ENCODE measurements around the gene VMAC.

The VMAC gene

DNA sequence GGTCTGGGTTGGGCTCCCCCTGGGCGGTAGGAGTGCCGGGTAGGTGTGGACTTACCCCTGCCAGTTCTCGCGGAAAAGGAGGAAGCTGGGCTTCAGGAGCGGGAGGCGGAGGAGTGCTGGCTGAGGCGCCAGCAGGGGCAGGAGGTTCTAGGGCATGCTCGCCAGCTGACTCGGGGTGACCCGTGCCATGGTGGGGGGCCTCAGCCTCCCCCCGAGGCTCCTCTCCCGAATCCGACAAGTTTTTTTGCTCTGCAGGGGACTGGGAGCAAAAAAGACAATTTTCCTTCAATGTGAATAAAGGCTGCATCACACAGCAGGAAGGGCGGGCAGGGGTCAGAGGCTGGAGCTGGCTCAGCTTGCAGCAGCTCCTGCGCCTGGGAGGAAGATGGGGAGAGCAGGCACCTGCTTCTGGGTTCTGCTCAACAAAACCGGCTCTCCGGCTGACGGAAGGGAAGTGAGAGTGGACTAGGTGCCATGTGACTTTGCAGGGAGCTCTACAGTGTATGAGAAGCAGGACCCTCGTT is 46.7 kb downstream of the VMAC start:
- no peak for DNase-seq (ENCODE audit: low read depth in 4 of 4, low spot score in 1 of 4)

DNA sequence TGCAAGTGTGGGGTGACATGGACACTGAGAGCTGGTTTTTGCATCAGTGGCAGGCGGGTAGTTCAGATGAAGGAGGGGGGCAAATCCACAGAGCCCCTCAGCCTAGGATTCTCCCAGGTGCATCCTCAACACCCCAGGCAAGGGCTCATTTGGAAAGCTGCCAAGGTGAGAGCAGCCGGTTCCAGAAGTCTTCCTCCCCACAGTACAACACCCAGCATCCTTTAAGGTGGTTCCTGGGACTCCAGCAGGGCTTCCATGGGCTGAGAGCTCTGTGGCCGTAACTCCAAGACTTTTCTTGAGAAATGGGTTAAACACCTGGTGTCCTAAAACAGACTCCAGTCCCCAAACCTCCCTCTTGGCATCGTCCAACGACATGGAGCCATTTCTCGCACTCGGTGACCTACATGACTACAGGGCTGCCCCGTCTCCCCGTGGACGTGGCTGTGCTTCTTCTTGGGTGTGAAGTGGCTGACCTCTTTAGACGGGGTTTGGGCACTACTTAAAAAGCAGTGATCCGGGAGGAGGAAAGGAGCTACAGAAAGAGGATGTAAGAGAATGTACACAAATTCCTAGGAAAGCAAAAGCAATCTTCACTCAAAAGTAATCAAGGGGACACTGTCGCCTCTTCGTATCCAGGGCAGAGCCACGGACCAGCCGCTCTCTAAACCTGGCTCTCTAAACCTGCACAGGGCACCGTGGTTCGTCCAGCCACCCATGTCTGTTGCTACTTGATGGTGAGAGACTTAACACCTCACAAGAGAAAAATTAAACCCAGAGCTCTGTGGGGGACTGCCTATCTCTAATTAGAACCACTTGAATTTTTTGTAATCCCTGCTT is 47.7 kb downstream of the VMAC start:
- no peak for DNase-seq (ENCODE audit: low read depth in 4 of 4, low spot score in 1 of 4)

GRCh38 chr19:5953030-5953589 is 48.4 kb downstream of the VMAC start:
- no peak for DNase-seq (ENCODE audit: low read depth in 4 of 4, low spot score in 1 of 4)

DNA sequence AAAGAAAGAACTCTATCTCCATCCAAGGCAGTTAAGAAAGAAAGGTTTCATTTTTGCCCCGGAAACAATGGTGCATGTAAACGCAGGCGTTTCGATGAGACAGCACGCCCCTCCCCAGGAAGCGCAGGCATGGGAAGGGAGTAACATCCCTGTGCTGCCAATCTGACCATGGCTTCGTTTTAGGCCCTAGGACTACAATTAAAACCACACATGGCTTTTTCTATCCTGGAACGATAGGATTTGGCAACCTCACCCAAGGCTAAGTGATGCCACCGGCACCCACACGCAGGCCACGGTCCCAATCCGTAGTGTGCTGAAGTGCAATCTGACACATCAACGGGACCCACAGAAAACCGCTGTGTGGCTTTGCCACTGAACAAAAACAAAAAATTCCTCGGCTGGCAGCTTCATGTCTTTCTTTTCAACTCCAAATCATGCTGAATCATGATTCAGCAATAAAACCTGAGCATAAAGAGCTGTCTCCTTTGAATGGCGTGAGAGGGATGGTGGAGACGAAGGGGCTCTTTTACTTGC is 49.1 kb downstream of the VMAC start:
- DNase-seq (ENCODE audit: low read depth in 4 of 4, low spot score in 1 of 4) = peak in 1 of 4 experiments; percentile 28

DNA sequence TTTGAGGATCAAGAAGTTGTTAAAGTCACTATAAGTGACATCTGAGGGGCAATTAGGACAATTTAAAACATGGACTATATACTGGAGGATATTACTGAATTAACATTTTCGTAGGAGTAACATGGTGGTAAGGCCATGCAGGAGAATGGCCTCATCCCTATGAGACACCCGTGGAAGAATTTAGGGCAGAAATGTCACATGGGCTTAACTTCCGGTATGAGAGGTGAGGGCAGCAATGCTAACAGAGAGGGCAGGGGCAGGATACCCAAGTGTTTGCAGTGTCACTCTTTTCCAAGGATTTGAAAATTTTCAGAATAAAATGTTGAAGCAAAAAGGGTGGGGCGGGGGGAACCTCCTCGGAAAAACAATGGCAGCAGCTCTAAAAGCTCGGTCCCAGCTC is 49.6 kb downstream of the VMAC start:
- DNase-seq (ENCODE audit: low read depth in 4 of 4, low spot score in 1 of 4) = no peak

DNA sequence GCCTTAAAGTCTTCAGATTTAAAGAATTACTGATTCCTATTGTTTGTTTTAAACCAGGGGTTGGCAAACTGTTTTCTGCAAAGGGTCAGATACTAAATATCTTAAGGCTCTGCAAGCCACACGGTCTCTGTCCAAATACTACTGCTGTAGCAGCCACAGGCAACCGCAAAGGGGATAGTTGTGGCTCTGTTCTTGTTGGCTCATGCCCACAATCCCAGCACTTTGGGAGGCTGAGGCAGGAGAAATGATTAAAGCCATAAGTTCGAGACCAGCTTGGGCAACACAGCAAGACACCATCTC is 50.9 kb downstream of the VMAC start:
- no peak for DNase-seq (ENCODE audit: low read depth in 4 of 4, low spot score in 1 of 4)

DNA sequence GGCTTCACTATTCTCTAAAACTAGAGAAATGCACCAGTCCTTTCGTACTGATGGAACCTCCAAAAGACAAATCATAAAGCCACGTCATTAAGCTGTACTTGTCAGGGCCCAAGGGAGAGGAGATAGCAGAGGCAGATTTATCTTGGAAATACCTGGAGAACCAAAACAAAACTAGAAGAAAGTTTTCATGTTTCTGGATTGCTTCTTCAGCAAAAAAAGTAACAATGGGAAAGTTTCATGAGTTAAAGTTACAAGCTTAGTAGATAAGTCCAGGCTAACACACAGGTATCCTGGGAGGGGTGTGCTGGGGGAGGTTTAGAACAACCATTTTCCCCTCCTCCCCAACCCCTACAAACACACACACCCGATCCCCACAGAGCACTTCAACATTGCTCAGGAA is 51.7 kb downstream of the VMAC start:
- no peak for DNase-seq (ENCODE audit: low read depth in 4 of 4, low spot score in 1 of 4)

GRCh38 chr19:5956728-5957127 is 52.1 kb downstream of the VMAC start:
- no peak for DNase-seq (ENCODE audit: low read depth in 4 of 4, low spot score in 1 of 4)

GRCh38 chr19:5957170-5957569 is 52.5 kb downstream of the VMAC start:
- no peak for DNase-seq (ENCODE audit: low read depth in 4 of 4, low spot score in 1 of 4)

- DNase-seq (ENCODE audit: low read depth in 4 of 4, low spot score in 1 of 4) = no peak
Measured at GRCh38 chr19:5958074-5958850, 53.6 kb downstream of the VMAC start.

DNA sequence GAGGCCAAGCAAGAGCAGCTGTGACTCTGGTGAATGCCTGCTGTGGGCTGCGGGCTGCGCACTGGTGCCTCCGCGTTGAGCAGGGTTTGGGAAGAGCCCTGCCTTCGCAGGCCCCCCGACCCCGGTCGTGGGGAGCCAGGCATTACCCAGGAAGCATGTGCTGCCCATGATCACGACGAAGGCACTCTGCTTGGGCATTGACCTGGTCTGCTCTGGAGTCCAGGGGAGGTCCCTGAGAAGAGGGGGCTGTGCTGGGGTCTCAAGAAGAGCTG is 54.1 kb downstream of the VMAC start:
- no peak for DNase-seq (ENCODE audit: low read depth in 4 of 4, low spot score in 1 of 4)

GRCh38 chr19:5959260-5960004 is 54.8 kb downstream of the VMAC start:
- no peak for DNase-seq (ENCODE audit: low read depth in 4 of 4, low spot score in 1 of 4)

Data from stimulated activated CD4-positive, alpha-beta T cell treated with anti-CD3 and anti-CD28 coated beads, Interleukin-1b, Interleukin-23, amount 100 ng/mL, for 24 hours (primary cell).